Measurements from ENCODE around the gene MZB1. TPM values are rescaled to one million over a fixed set of nuclear protein-coding genes. Genes with fewer than 3 reads are reported as not detected.

The MZB1 gene
- total and polyA plus RNA-seq, 4 donors = 0.64 to 3.9 (median 1.5) TPM

DNA sequence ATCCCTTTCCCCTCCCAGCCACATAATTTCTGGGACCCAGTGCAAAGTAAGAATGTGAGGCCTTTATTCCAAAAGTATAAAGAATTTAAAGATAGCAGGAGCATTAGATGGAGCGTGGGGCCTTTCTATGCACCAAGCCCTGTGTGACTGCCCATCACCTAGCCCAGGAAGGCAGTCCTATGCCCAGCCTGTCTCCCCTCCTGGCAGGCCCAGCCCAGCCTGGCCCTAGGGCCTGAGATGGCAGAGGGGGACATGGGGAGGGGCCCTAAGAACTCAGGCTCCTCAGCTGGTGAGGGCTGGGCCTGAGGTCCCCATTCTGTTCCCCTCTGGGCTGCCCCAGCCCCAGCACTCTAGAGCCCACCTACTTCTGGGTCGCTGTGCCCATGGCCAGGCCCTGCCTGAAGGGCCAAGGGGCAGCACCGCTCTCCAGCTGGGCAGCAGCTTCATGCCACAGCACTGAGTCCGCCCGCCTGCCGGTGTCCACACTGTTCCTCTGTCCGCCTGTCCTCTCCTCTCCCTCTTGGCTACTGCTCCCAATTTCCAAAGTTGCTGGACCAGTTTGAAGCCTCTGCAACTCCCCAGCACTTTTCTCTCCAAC, 5.6 kb downstream of the MZB1 start:
- Histone ChIP-seq H3K27me3 (ENCODE audit: control insufficient read depth in 1 of 2, insufficient read depth in 2 of 2, low read length in 1 of 2) (no peaks in the 10 kb centered on the region), H3K4me3 (ENCODE audit: low read length in 2 of 2) (no peak overlapping the region), H3K27ac (ENCODE audit: low read depth in 1 of 2, low read length in 2 of 2) (no peak overlapping the region), H3K9me3 (ENCODE audit: control insufficient read depth, low read length) (no peaks in the 10 kb centered on the region), H3K4me1 (ENCODE audit: control insufficient read depth in 1 of 2, insufficient read depth in 2 of 2, low read length in 2 of 2) (no peaks in the 10 kb centered on the region), H3K36me3 (ENCODE audit: control insufficient read depth in 1 of 2, insufficient read depth in 2 of 2, low read length in 1 of 2) (no peaks in the 10 kb centered on the region)
- 88 to 96% methylated on average over 7 of the region's 7 CpGs for WGBS, 2 donors
- intact Hi-C loops (cut with DNase I) = no loop called here
- no peak for ATAC-seq (ENCODE audit: low FRiP score)
- peak in 1 of 2 donors; percentile 31 for DNase-seq

DNA sequence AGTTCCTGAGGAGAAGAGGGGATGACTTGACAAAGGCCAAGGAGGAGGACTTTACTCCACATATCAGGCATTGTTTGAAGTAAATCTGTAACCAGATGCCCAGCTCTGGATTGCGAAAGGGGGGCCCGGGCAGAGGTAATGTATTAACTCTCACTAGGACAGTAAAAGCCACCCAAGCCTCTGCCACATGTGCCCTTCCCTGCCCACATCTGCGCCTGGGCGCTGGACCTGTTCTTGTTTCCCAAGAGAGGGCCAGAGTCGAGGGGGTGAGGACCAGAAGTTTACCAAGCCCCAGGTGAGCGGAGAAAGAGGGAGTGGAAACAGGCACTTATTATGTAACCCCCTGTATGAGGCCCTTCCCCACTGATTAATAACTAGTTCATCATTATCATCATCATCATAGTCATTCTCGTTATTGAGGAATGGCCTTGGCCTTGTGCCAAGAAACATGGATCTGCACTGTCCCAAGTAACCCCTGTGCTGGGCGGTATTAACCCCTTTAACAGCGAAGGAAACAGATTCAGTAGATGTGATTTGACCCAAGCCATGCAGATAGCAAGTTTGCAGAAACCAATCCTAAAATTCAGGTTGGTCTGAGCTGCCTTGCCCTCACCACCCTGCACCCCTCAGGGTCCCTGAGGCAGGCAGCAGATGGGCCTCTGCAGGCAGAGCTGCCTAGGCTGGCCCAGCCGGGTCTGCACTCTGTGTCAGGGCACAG, 6.3 kb downstream of the MZB1 start, which contains the start of gene SLC23A1:
SLC23A1 (minus strand) TSS at position 23 of the 718 bp plus-strand sequence. CDS start 44 bp downstream, outside the sequence.
- Histone ChIP-seq H3K36me3 (ENCODE audit: control insufficient read depth in 1 of 2, insufficient read depth in 2 of 2, low read length in 1 of 2) (no peaks in the 10 kb centered on the region), H3K9me3 (ENCODE audit: control insufficient read depth, low read length) (no peaks in the 10 kb centered on the region), H3K4me3 (ENCODE audit: low read length in 2 of 2) (no peak within 1 kb of the TSS), H3K4me1 (ENCODE audit: control insufficient read depth in 1 of 2, insufficient read depth in 2 of 2, low read length in 2 of 2) (no peaks in the 10 kb centered on the region), H3K27me3 (ENCODE audit: control insufficient read depth in 1 of 2, insufficient read depth in 2 of 2, low read length in 1 of 2) (no peaks in the 10 kb centered on the region), H3K27ac (ENCODE audit: low read depth in 1 of 2, low read length in 2 of 2) (no peak within 1 kb of the TSS)
- ATAC-seq (ENCODE audit: low FRiP score) (no peak), DNase-seq (peak in 1 of 2 donors; percentile 38)
- intact Hi-C loops (cut with DNase I) = no loop called here
- WGBS, 2 donors = 77 to 79% methylated on average over 10 of the region's 10 CpGs

DNA sequence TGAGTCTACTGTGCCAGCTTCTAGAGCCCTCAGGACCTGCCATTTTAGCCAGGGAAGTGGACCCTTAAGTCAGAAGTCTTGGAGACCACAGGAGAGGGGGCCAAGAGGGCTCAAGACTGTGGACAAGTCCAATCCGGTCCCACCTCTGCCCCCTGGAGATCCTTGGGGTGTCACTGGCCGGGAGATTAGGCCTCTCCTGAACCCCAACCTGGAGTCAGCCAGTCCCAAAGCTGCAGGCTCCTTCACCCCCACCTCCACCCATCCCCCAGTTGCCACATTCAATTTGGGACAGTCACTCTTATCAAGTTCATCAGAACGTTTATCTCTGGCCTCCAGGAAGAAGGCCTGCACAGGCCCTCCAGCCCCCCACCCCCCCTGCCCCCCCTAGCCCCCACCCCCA, 6.9 kb downstream of the MZB1 start:
- intact Hi-C loops (cut with DNase I) = no loop called here
- DNase-seq = no peak
- Histone ChIP-seq H3K9me3 (ENCODE audit: control insufficient read depth, low read length) (no peaks in the 10 kb centered on the region), H3K36me3 (ENCODE audit: control insufficient read depth in 1 of 2, insufficient read depth in 2 of 2, low read length in 1 of 2) (no peaks in the 10 kb centered on the region), H3K27ac (ENCODE audit: low read depth in 1 of 2, low read length in 2 of 2) (no peak overlapping the region), H3K4me3 (ENCODE audit: low read length in 2 of 2) (no peak overlapping the region), H3K4me1 (ENCODE audit: control insufficient read depth in 1 of 2, insufficient read depth in 2 of 2, low read length in 2 of 2) (no peaks in the 10 kb centered on the region), H3K27me3 (ENCODE audit: control insufficient read depth in 1 of 2, insufficient read depth in 2 of 2, low read length in 1 of 2) (no peaks in the 10 kb centered on the region)
- no peak for ATAC-seq (ENCODE audit: low FRiP score)
- 58 to 61% methylated on average over 3 of the region's 3 CpGs for WGBS, 2 donors

DNA sequence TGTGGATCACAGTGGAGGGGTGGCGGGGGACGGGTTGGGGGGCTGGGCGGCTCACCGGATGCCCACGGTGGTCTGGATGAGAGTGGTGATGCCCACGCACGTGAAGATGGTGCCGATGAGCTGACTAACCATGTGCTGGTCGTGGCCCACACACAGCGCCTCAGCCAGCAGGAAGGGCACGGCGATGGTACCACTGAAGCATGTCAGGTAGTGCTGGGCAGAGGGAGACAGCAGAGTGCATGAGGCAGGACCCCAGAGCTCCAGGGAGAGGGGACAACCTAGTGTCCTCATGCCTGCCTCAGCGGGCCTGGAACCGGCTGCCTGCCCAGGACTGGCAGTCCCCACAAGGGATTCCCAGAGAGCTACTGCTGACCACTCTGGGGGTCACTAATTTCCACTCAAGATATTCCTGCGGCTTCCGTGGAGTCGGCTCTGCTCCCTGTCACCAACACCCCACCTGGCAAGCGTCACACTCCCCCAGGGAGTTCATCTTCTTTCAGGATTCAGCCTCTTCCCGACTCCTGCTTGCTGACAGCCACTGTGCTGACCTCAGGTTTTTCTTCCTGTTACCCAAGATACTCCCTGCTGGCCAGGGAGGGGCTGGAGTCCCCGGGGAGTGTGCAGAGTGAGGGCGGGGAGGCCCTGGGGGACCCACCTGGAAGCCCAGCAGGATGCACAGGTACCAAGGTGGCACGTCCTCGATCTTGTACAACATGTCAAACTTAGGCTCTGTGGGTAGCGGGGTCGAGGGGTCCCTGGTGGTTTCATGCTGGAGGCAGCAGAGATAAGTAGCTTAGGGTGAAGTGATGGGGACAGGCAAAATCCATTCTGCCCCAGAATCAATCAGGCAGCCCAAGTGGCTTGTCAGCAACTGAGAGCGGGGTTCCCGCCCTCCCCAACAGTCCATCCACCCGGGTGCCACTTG, 7.6 kb downstream of the MZB1 start:
- ATAC-seq (ENCODE audit: low FRiP score) = no peak
- Histone ChIP-seq H3K9me3 (ENCODE audit: control insufficient read depth, low read length) (no peaks in the 10 kb centered on the region), H3K4me3 (ENCODE audit: low read length in 2 of 2) (no peak overlapping the region), H3K27me3 (ENCODE audit: control insufficient read depth in 1 of 2, insufficient read depth in 2 of 2, low read length in 1 of 2) (no peaks in the 10 kb centered on the region), H3K4me1 (ENCODE audit: control insufficient read depth in 1 of 2, insufficient read depth in 2 of 2, low read length in 2 of 2) (no peaks in the 10 kb centered on the region), H3K36me3 (ENCODE audit: control insufficient read depth in 1 of 2, insufficient read depth in 2 of 2, low read length in 1 of 2) (no peaks in the 10 kb centered on the region), H3K27ac (ENCODE audit: low read depth in 1 of 2, low read length in 2 of 2) (no peak overlapping the region)
- intact Hi-C loops (cut with DNase I) = no loop called here
- WGBS, 2 donors = 88 to 90% methylated on average over 28 of the region's 28 CpGs
- peak in 1 of 2 donors; percentile 33 for DNase-seq

DNA sequence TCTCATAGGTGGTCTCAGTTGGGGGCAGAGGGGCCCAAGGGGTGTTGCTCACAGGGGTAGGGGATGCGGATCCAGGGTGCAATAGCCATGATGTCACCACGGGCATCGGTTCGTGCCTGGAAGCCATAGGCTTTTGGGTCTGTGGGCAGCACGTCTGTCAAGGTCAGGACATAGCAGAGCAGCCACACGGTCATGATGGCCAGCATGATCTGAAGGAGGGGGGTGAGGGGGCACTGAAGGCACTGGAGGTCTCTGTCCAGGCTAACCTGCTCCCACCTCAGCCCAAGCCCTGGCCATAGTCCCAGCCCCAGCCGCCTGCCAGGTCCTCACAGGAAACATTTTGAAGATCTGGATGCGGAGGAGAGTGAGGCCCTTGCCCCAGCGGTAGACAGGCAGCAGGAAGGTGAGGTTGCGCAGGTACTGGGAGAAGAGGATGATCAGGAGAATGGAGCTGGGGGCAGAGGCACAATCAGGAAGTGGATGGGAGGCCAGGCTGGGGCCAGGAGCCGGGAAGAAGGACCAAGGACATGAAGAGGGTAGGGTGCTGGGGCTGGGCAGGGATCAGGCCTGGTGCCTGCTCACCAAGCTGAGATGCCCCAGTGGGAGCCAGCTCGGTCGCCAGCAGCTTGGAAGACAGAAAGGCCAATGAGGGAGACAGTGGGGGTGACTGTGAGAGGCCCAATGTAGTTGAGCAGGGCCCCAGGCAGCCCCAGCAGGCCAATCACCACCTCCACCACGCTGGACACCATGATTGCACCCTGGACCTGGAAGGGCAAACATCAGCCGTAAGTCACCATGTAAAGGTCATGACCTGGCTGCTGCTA, 9.9 kb downstream of the MZB1 start:
- Histone ChIP-seq H3K4me1 (ENCODE audit: control insufficient read depth in 1 of 2, insufficient read depth in 2 of 2, low read length in 2 of 2) (no peaks in the 10 kb centered on the region), H3K36me3 (ENCODE audit: control insufficient read depth in 1 of 2, insufficient read depth in 2 of 2, low read length in 1 of 2) (no peaks in the 10 kb centered on the region), H3K4me3 (ENCODE audit: low read length in 2 of 2) (no peak overlapping the region), H3K27ac (ENCODE audit: low read depth in 1 of 2, low read length in 2 of 2) (no peak overlapping the region), H3K27me3 (ENCODE audit: control insufficient read depth in 1 of 2, insufficient read depth in 2 of 2, low read length in 1 of 2) (no peaks in the 10 kb centered on the region), H3K9me3 (ENCODE audit: control insufficient read depth, low read length) (no peaks in the 10 kb centered on the region)
- intact Hi-C loops (cut with DNase I) = no loop called here
- DNase-seq (peak in 1 of 2 donors; percentile 27), ATAC-seq (ENCODE audit: low FRiP score) (no peak)
- WGBS, 2 donors = 87% methylated on average over 15 of the region's 15 CpGs

DNA sequence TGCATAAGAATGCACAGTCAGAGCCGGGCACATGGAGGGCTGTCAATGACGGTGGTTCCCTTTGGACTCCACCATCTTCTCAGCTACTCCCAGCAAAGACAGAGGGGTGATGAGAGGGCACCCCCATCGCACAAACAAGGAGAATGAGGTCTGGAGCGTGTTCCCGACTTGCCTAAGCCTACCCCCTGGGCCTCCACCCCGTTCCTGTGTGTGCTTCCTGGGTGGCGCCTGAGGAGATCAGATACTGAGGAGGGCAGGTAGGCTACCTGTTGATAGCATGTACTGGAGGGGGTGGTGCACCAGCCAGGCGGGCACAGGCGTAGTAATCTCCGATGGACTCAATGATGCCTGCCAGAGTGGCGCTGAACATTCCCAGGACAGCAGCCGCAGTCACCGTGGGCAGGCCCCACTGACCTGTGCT, 10.8 kb downstream of the MZB1 start:
- Histone ChIP-seq H3K4me1 (ENCODE audit: control insufficient read depth in 1 of 2, insufficient read depth in 2 of 2, low read length in 2 of 2) (no peaks in the 10 kb centered on the region), H3K9me3 (ENCODE audit: control insufficient read depth, low read length) (no peaks in the 10 kb centered on the region), H3K27me3 (ENCODE audit: control insufficient read depth in 1 of 2, insufficient read depth in 2 of 2, low read length in 1 of 2) (no peaks in the 10 kb centered on the region), H3K36me3 (ENCODE audit: control insufficient read depth in 1 of 2, insufficient read depth in 2 of 2, low read length in 1 of 2) (peaks cover 0 to 2% of the 10 kb centered on the region in 2 donors), H3K27ac (ENCODE audit: low read depth in 1 of 2, low read length in 2 of 2) (no peak overlapping the region), H3K4me3 (ENCODE audit: low read length in 2 of 2) (no peak overlapping the region)
- intact Hi-C loops (cut with DNase I) = no loop called here
- 85% methylated on average over 13 of the region's 13 CpGs for WGBS, 2 donors
- DNase-seq (peak in 1 of 2 donors; percentile 67), ATAC-seq (ENCODE audit: low FRiP score) (no peak)

DNA sequence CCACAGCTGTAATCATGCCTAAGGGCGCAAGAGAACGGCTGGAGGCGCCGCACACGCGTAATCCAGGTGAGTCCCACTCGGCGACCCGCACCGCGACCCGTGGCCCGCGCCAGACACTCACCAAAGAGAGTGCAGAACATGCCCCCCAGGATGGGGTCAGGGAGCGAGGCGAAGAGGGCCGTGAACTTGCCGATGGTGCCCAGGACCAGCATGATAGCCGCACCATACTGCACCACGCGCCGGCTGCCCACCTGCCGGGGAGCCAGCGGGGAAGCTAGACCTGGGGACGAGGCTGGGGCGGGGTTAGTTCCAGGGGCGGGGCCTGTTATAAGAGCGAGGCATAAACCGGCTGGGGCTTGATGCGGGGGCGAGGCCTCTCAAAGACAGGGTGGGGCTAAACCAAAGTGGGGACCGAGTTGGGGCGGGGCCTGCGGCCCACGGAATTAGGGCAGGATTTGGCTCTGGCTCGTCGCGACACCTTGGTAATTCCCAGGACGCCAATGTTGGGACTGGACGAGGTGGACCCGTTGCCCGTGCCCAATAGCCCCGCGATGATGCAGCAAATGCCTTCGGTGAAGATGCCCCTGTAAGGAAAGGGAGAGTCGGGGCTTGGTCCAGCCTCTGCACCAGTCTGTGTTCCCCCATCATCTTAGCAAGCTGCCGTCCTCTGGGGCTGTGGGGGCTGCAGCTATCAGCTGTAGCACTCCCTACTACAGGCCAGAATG, 11.4 kb downstream of the MZB1 start:
- intact Hi-C loops (cut with DNase I) = no loop called here
- 61 to 62% methylated on average over 46 to 47 of the region's 47 CpGs for WGBS, 2 donors
- Histone ChIP-seq H3K36me3 (ENCODE audit: control insufficient read depth in 1 of 2, insufficient read depth in 2 of 2, low read length in 1 of 2) (peaks cover 0 to 2% of the 10 kb centered on the region in 2 donors), H3K27ac (ENCODE audit: low read depth in 1 of 2, low read length in 2 of 2) (no peak overlapping the region), H3K4me1 (ENCODE audit: control insufficient read depth in 1 of 2, insufficient read depth in 2 of 2, low read length in 2 of 2) (no peaks in the 10 kb centered on the region), H3K27me3 (ENCODE audit: control insufficient read depth in 1 of 2, insufficient read depth in 2 of 2, low read length in 1 of 2) (no peaks in the 10 kb centered on the region), H3K4me3 (ENCODE audit: low read length in 2 of 2) (no peak overlapping the region), H3K9me3 (ENCODE audit: control insufficient read depth, low read length) (no peaks in the 10 kb centered on the region)
- DNase-seq = peak in 1 of 2 donors; percentile 65
- ATAC-seq (ENCODE audit: low FRiP score) = no peak
